ENCODE measurements around the gene HMMR. TPM values are rescaled to one million over a fixed set of nuclear protein-coding genes. Genes with fewer than 3 reads are reported as not detected.

Gene HMMR
- total RNA-seq, 6 experiments from 2014 or later = 16.2 to 37.0 (median 32.5) TPM

GRCh38 chr5:163475411-163475810, 15.0 kb downstream of the HMMR start:
- no peak for DNase-seq
- peaks cover 14% of the 10 kb centered on the region; the same call in 1 of the 2 replicates for H3K36me3 Mint-ChIP-seq (ENCODE audit: low read depth)
- no peaks in the 10 kb centered on the region for H3K27me3 Mint-ChIP-seq (ENCODE audit: insufficient read depth)
- no peak overlapping the region for H3K27ac Mint-ChIP-seq
- no peak overlapping the region for H3K4me3 Mint-ChIP-seq
- TF ChIP-seq CTCF (IDR thresholded peaks at IDR 0.05) = no peak
- peaks cover 28% of the 10 kb centered on the region for H3K4me1 Mint-ChIP-seq (ENCODE audit: low read depth)
- no peaks in the 10 kb centered on the region for H3K9me3 Mint-ChIP-seq

GRCh38 chr5:163478126-163478981, 17.9 kb downstream of the HMMR start:
- Mint-ChIP-seq H3K9me3 (no peaks in the 10 kb centered on the region), H3K4me3 (peak overlapping the region; percentile 36; the same call in 1 of the 2 replicates), H3K27me3 (ENCODE audit: insufficient read depth) (no peaks in the 10 kb centered on the region), H3K27ac (peak overlapping the region; percentile 61), H3K36me3 (ENCODE audit: low read depth) (peaks cover 14% of the 10 kb centered on the region; the same call in 1 of the 2 replicates), H3K4me1 (ENCODE audit: low read depth) (peaks cover 28% of the 10 kb centered on the region)
- TF ChIP-seq CTCF (IDR thresholded peaks at IDR 0.05) = no peak
- DNase-seq = peak; percentile 20

GRCh38 chr5:163478982-163479271, 18.5 kb downstream of the HMMR start:
- H3K4me3 Mint-ChIP-seq = no peak overlapping the region
- DNase-seq = no peak
- peaks cover 14% of the 10 kb centered on the region; the same call in 1 of the 2 replicates for H3K36me3 Mint-ChIP-seq (ENCODE audit: low read depth)
- H3K27me3 Mint-ChIP-seq (ENCODE audit: insufficient read depth) = no peaks in the 10 kb centered on the region
- no peak for TF ChIP-seq CTCF (IDR thresholded peaks at IDR 0.05)
- H3K9me3 Mint-ChIP-seq = no peaks in the 10 kb centered on the region
- H3K27ac Mint-ChIP-seq = peak overlapping the region; percentile 61
- peaks cover 28% of the 10 kb centered on the region for H3K4me1 Mint-ChIP-seq (ENCODE audit: low read depth)

- peak; percentile 66 for TF ChIP-seq CTCF (IDR thresholded peaks at IDR 0.05)
- Mint-ChIP-seq H3K4me1 (ENCODE audit: low read depth) (peaks cover 16% of the 10 kb centered on the region), H3K9me3 (no peaks in the 10 kb centered on the region), H3K27ac (peak overlapping the region; percentile 75), H3K4me3 (no peak overlapping the region), H3K27me3 (ENCODE audit: insufficient read depth) (no peaks in the 10 kb centered on the region), H3K36me3 (ENCODE audit: low read depth) (peaks cover 13% of the 10 kb centered on the region)
- DNase-seq = peak; percentile 42
Observed at GRCh38 chr5:163489055-163489744, 28.8 kb downstream of the HMMR start.

- Mint-ChIP-seq H3K4me3 (no peak overlapping the region), H3K4me1 (ENCODE audit: low read depth) (peaks cover 16% of the 10 kb centered on the region), H3K36me3 (ENCODE audit: low read depth) (peaks cover 12% of the 10 kb centered on the region), H3K27ac (peak overlapping the region; percentile 52; the same call in 1 of the 2 replicates), H3K9me3 (no peaks in the 10 kb centered on the region), H3K27me3 (ENCODE audit: insufficient read depth) (no peaks in the 10 kb centered on the region)
- DNase-seq = no peak
- TF ChIP-seq CTCF (IDR thresholded peaks at IDR 0.05) = no peak
Observed at GRCh38 chr5:163489745-163490075, 29.3 kb downstream of the HMMR start.

All from HFFc6 (cell line).